ENCODE results near the gene PLTP. TPM values are rescaled to one million over a fixed set of nuclear protein-coding genes. Genes with fewer than 3 reads are reported as not detected.

The PLTP gene
- total and polyA plus RNA-seq, 2 donors (not counting 3 experiments of a cell fraction or from before 2014, with no cell fraction given), result 62.1 to 118 TPM

- CTCF ChIA-PET, result interaction anchor here (0.6 to 4.9 kb wide), 29 partner anchors 9 to 930 kb away, joined by 3 to 50 read pairs (median 5); partner anchors contain the start of genes ACOT8, PCIF1, PLTP and SNX21
- peak overlapping the region; percentile 60 for H3K4me2 ChIP-seq (ENCODE audit: insufficient read depth, low read length)
These were observed 21.6 kb downstream of the PLTP start for GRCh38 chr20:45890077-45890984.

More at GRCh38 chr20:45890077-45890984, 21.6 kb downstream of the PLTP start:
- Histone ChIP-seq H4K20me1 (replicated peaks; ENCODE audit: control insufficient read depth, extremely low read depth, insufficient read depth, low read length) (no peaks in the 10 kb centered on the region), H3K4me3 (replicated peaks in 1 of 3; ENCODE audit: insufficient read depth in 1 of 3, low read depth in 1 of 3, low read length in 3 of 3) (peak overlapping the region; percentile 47 to 81 (median 57)), H3K9me1 (replicated peaks; ENCODE audit: control insufficient read depth, extremely low read depth, insufficient read depth, low read length) (no peaks in the 10 kb centered on the region), H3K27me3 (ENCODE audit: control insufficient read depth in 2 of 2, insufficient read depth in 2 of 2, low read length in 2 of 2) (no peaks in the 10 kb centered on the region), H3K9ac (replicated peaks; ENCODE audit: extremely low read depth, insufficient read depth, low read length) (peak overlapping the region; percentile 65), H3K9me3 (replicated peaks; ENCODE audit: control insufficient read depth, insufficient read depth, low read length) (no peaks in the 10 kb centered on the region), H3K79me2 (ENCODE audit: control insufficient read depth, insufficient read depth, low read length) (no peaks in the 10 kb centered on the region), H3K4me1 (ENCODE audit: control insufficient read depth, extremely low read depth, insufficient read depth, low read length) (peaks cover 24% of the 10 kb centered on the region), H3K27ac (ENCODE audit: insufficient read depth, low read depth, low read length) (peak overlapping the region; percentile 50), H3K36me3 (ENCODE audit: control insufficient read depth in 2 of 2, extremely low read depth in 1 of 2, insufficient read depth in 2 of 2, low read length in 2 of 2) (peaks cover 0 to 19% of the 10 kb centered on the region in 2 experiments), H2AFZ (ENCODE audit: low read depth, low read length) (peak overlapping the region; percentile 61)
- intact Hi-C loops (cut with micrococcal nuclease), result loop anchor here (1.0 to 2.0 kb wide), 6 partner anchors 34 to 80 kb away; partner anchors contain the start of genes ACOT8, PCIF1 and ZSWIM3
- POLR2A ChIA-PET, result interaction anchor here (0.7 to 3.5 kb wide), 6 partner anchors 9 to 68 kb away, joined by 3 to 26 read pairs (median 3); partner anchors contain the start of genes PCIF1, PLTP and ZSWIM1
- peak; percentile 89 for DNase-seq (ENCODE audit: low read depth, low spot score)
- dilution Hi-C loops (cut with MboI; ENCODE audit: extremely low pct_ligation_motif_present, low sequenced_read_pairs), result no loop called here
- TF ChIP-seq, protein P1, sequence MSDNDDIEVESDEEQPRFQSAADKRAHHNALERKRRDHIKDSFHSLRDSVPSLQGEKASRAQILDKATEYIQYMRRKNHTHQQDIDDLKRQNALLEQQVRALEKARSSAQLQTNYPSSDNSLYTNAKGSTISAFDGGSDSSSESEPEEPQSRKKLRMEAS (IDR thresholded peaks at IDR 0.05; ENCODE audit: insufficient read depth, insufficient read length), result peak; percentile 56
- TF ChIP-seq JUN (IDR thresholded peaks at IDR 0.05; ENCODE audit: borderline replicate concordance, insufficient read depth, insufficient read length, low read depth), result no peak
- TF ChIP-seq EZH2 (IDR thresholded peaks at IDR 0.05; ENCODE audit: borderline replicate concordance, low read depth, low read length, severe bottlenecking), result no peak
- TF ChIP-seq GATA2 (IDR thresholded peaks at IDR 0.05; ENCODE audit: insufficient read depth, insufficient read length, low read depth, low read length), result no peak
- peak; percentile 30 for TF ChIP-seq POLR2A (IDR thresholded peaks at IDR 0.05; ENCODE audit: low read depth, low read length)
- TF ChIP-seq CTCF (IDR thresholded peaks at IDR 0.05; ENCODE audit: extremely low read depth in 1 of 2, insufficient read depth in 1 of 2, low read depth in 1 of 2, low read length in 2 of 2), result peak; percentile 79 to 82
- peak; percentile 68 for TF ChIP-seq MYC (IDR thresholded peaks at IDR 0.05; ENCODE audit: low read depth, low read length)
- TF ChIP-seq FOS (IDR thresholded peaks at IDR 0.05; ENCODE audit: borderline replicate concordance, insufficient read depth, low read length), result no peak
- peak; percentile 24 for TF ChIP-seq POLR2AphosphoS5 (IDR thresholded peaks at IDR 0.05; ENCODE audit: insufficient read depth, low read depth, low read length)
- peak; percentile 95 for FAIRE-seq
- BruUV-seq (replicated peaks), result TSS peak; percentile 35
